ENCODE results near the gene PRKCA.

The PRKCA gene

DNA sequence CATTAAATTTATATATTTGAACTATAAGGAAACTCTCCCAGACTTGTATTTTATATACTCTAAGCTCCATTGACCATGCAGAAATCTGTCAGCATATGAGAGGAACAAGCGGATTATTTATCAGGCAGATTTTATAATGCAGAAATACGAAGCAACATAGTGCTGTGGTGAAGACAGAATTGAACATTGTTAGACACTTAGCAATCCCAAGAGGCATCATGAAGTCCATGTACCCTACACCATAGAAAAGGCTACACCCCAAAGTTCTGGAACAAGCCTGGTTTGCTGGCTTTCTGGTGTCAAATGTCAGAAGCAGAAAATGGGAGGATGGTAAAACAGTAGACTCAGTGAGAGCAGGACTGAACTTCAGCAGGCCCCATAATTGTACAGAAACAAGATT lies 241.1 kb downstream of the PRKCA start:
- H3K36me3 Mint-ChIP-seq (ENCODE audit: low read depth): peaks cover 52% of the 10 kb centered on the region
- peak overlapping the region; percentile 15 for H3K27ac Mint-ChIP-seq
- ATAC-seq: no peak
- no peaks in the 10 kb centered on the region for H3K27me3 Mint-ChIP-seq
- no peak overlapping the region for H3K4me3 Mint-ChIP-seq
- peaks cover 80% of the 10 kb centered on the region for H3K4me1 Mint-ChIP-seq
- peaks cover 16% of the 10 kb centered on the region for H3K9me3 Mint-ChIP-seq
- no peak for DNase-seq

DNA sequence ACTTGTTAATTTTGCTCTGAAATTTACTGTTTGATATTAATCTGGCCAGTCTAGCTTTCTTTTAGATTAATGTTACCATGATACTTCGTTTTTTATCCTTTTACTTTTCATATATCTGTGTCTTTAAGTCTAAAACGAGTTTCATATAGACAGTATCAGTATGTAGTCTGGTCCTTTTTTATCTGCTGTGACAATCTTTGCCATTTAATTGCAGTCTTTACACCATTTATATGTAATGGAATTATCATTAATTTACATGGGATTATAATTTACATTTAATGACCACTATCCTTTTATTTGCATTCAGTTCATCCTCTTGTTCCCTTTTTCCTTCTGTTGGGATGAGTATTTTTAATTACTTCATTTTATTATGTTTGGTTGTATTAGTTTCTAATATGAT lies 243.5 kb downstream of the PRKCA start:
- ATAC-seq: no peak
- Mint-ChIP-seq H3K27ac (no peak overlapping the region), H3K36me3 (ENCODE audit: low read depth) (peaks cover 46% of the 10 kb centered on the region), H3K9me3 (peaks cover 16% of the 10 kb centered on the region), H3K4me3 (no peak overlapping the region), H3K4me1 (peaks cover 83% of the 10 kb centered on the region), H3K27me3 (no peaks in the 10 kb centered on the region)
- no peak for DNase-seq

DNA sequence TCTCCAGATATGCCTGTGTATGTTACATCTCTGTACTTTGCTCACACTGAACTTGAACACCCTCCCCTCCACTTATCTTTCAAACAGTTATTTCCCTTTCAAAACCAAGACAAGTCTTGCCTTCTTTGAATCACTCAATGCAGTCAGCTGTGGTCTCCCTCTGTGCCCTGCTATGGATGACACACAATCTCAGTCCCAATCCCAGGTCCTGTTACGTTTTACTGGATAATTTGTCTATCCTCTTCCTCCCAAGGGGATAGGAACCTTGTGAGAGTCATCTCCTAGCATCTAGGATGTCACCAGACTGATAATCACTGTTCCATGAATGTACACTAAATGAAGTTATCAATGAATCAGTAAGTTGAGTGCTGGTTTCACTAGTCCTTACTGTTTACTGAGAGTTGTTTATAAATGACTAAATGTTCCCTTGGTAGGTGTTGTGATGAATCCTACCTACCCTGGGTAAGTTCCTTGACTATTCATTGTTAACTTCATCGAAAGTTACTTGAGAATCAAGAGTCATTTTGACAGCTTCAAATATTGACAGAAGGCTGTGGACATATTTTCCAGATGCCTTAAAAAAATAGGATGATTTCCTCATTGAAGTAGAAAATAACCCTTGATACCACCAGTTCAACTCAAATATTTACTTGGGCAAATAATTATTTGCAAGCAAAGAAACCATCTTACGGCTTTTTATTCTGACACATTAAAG lies 244.9 kb downstream of the PRKCA start:
- H3K4me1 Mint-ChIP-seq: peaks cover 73% of the 10 kb centered on the region
- peak overlapping the region; percentile 21 for H3K4me3 Mint-ChIP-seq
- ATAC-seq (peak; percentile 73), DNase-seq (no peak)
- peak overlapping the region; percentile 71 for H3K27ac Mint-ChIP-seq
- H3K27me3 Mint-ChIP-seq: no peaks in the 10 kb centered on the region
- peaks cover 44% of the 10 kb centered on the region for H3K36me3 Mint-ChIP-seq (ENCODE audit: low read depth)
- peaks cover 16% of the 10 kb centered on the region for H3K9me3 Mint-ChIP-seq

DNA sequence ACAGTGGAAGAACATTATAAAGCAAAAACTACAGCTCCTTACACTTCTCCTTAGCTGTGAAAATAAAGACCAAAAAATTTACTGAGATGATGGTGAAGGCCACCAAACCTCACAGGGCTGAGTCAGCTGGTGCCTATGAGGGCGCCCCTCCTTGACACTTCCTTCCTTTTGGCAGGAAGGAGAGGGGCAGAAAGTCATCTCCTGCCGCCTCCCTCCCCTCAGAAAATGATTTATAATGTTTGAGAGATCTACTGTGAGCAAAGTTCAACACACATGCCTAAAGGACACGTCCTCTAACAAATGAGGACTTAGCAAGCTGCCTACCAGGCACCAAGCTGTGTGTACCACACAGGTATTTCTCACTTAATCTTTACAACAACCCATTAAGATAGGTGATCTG lies 245.7 kb downstream of the PRKCA start:
- peak overlapping the region; percentile 71 for H3K27ac Mint-ChIP-seq
- peaks cover 16% of the 10 kb centered on the region for H3K9me3 Mint-ChIP-seq
- peak; percentile 77 for ATAC-seq
- H3K4me1 Mint-ChIP-seq: peaks cover 65% of the 10 kb centered on the region
- H3K27me3 Mint-ChIP-seq: no peaks in the 10 kb centered on the region
- DNase-seq: peak; percentile 40
- H3K36me3 Mint-ChIP-seq (ENCODE audit: low read depth): peaks cover 42% of the 10 kb centered on the region
- peak overlapping the region; percentile 41 for H3K4me3 Mint-ChIP-seq

DNA sequence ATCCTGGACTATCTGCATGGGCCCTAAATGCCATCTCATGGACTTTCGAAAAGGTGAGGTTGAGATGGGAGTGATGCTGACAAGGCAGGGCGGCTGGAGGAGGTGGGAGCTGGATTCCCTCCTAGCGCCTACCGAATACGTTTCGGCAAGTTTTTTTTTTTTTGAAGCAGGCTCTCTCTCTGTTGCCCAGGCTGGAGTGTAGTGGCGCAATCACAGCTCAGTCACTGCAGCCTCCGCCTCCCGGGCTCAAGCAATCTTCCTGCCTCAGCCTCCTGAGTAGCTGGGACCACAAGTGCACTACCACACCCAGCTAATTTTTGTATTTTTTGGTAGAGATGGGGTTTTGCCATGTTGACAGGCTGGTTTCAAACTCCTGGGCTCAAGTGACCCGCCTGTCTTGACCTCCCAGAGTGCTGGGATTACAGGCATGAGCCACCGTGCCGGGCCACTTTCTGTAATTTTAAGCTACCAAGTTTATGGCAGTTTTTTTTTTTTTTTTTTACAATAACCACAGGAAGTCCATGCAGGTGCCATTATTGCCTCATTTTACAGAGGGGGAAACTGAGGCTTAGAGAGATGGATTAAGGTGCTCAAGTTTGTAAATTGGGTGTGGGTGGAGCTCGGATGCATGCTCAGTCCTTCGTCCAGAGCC lies 246.4 kb downstream of the PRKCA start:
- no peaks in the 10 kb centered on the region for H3K27me3 Mint-ChIP-seq
- ATAC-seq: no peak
- H3K27ac Mint-ChIP-seq: peak overlapping the region; percentile 71
- H3K9me3 Mint-ChIP-seq: peaks cover 16% of the 10 kb centered on the region
- H3K4me3 Mint-ChIP-seq: no peak overlapping the region
- peaks cover 59% of the 10 kb centered on the region for H3K4me1 Mint-ChIP-seq
- peaks cover 43% of the 10 kb centered on the region for H3K36me3 Mint-ChIP-seq (ENCODE audit: low read depth)
- no peak for DNase-seq

DNA sequence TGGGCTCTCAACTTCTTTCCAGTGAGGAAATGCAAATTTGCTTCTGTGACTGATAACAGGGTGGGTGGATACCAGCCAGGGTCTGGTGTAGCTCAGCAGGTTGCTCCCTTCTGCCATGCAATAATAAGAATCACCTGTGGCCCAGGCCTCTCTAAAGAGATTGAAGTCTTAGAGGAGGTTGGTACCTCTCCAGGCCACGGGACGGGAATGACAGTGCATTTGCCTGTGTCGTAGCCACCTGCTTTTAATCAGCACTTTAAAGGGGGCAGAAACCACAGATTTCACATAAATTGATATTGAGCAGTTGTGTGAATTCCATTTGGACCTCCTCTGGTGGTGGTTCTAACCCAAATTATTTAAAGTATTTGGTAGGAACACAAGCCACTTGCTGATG lies 246.9 kb downstream of the PRKCA start:
- ATAC-seq: no peak
- Mint-ChIP-seq H3K4me1 (peaks cover 56% of the 10 kb centered on the region), H3K36me3 (ENCODE audit: low read depth) (peaks cover 40% of the 10 kb centered on the region), H3K4me3 (no peak overlapping the region), H3K27ac (no peak overlapping the region), H3K9me3 (peaks cover 16% of the 10 kb centered on the region), H3K27me3 (no peaks in the 10 kb centered on the region)
- no peak for DNase-seq

DNA sequence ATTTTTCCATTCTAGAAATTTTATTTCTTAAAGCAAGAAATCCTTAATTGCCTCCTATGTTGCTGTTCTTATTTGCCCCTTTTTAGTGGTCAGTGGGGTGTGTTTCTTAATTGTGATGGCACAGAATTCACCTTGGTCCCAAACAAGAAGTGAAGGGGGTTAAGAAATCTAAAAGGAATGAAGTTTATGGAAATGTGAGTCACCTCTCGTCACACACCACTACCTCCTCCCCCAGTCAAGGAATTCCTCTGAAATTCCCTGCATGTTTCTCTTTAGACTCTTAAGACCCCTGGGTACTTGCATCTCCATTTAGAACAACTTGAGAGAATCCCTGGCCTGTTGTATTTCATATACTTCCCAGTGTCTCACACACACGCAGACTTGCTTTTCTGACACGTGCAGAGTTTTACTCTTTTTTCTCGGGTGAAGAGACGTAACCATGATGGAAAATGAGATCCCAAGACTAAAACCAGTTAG lies 247.4 kb downstream of the PRKCA start:
- DNase-seq: no peak
- ATAC-seq: no peak
- H3K4me3 Mint-ChIP-seq: no peak overlapping the region
- peaks cover 16% of the 10 kb centered on the region for H3K9me3 Mint-ChIP-seq
- H3K27me3 Mint-ChIP-seq: no peaks in the 10 kb centered on the region
- peaks cover 56% of the 10 kb centered on the region for H3K4me1 Mint-ChIP-seq
- no peak overlapping the region for H3K27ac Mint-ChIP-seq
- peaks cover 40% of the 10 kb centered on the region for H3K36me3 Mint-ChIP-seq (ENCODE audit: low read depth)

DNA sequence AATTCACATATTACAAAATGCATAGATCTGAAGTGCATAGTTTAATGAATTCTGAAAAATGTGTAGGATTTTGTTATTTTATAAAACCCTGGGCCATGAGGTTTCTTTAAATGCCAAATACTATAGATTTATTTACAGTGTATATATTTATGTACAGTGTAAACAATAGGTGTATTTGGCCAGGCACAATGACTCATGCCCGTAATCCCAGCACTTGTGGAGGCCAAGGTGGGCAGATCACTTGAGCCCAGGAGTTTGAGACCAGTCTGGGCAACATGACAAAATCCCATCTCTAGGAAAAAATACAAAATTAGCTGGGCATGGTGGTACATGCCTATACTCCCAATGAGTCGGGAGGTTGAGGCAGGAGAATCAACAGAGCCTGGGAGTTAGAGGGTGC lies 249.4 kb downstream of the PRKCA start:
- peaks cover 34% of the 10 kb centered on the region for H3K36me3 Mint-ChIP-seq (ENCODE audit: low read depth)
- no peak overlapping the region for H3K27ac Mint-ChIP-seq
- peaks cover 50% of the 10 kb centered on the region for H3K4me1 Mint-ChIP-seq
- H3K9me3 Mint-ChIP-seq: peaks cover 2% of the 10 kb centered on the region
- DNase-seq (no peak), ATAC-seq (no peak)
- no peak overlapping the region for H3K4me3 Mint-ChIP-seq
- no peaks in the 10 kb centered on the region for H3K27me3 Mint-ChIP-seq

DNA sequence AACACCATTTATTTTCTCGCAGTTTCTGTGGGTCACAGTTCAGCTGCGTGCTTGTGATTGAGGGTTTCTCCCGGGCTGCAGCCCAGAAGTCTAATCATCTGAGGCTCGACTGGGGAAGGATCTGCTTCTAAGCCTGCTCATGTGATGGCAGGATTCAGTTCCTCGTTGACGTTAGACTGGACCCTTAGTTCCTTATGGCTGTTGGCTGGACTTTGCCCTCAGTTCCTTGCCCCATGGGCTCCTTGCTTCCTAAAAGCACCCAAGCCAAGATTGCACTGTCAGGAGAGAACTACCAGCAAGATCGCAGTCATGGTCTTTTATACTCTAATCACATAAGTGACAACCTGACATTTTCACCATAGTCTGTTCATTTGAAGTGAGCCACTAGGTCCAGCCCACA lies 250.0 kb downstream of the PRKCA start:
- Mint-ChIP-seq H3K36me3 (ENCODE audit: low read depth) (peaks cover 30% of the 10 kb centered on the region), H3K27ac (no peak overlapping the region), H3K4me1 (peaks cover 47% of the 10 kb centered on the region)

DNA sequence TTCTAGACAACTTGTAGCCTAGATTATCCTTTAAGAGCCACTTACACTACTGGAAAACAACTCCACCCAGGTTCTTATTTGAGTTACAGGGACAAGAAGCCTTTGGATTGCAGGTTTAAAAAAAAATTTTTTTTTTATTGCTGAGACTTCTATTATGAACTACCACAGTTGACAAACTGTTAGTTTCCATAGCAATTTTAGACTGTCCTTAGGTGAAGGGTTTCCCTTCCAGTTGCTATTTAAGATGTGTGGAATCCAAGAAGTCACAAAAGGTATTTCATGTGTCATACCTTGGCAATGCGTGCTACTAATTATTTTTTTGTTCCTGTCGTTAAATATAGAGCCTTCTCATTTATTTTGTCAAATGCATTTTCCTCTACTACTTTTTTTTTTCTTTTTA lies 253.2 kb downstream of the PRKCA start:
- no peaks in the 10 kb centered on the region for H3K9me3 Mint-ChIP-seq
- H3K4me3 Mint-ChIP-seq: no peak overlapping the region
- H3K27me3 Mint-ChIP-seq: no peaks in the 10 kb centered on the region
- no peak overlapping the region for H3K27ac Mint-ChIP-seq
- H3K4me1 Mint-ChIP-seq: peaks cover 17% of the 10 kb centered on the region
- no peak for ATAC-seq
- no peak for DNase-seq
- H3K36me3 Mint-ChIP-seq (ENCODE audit: low read depth): peaks cover 34% of the 10 kb centered on the region

More for the DNA sequence above, 250.0 kb downstream of the PRKCA start:
- no peak for DNase-seq
- Mint-ChIP-seq H3K9me3 (no peaks in the 10 kb centered on the region), H3K27me3 (no peaks in the 10 kb centered on the region), H3K4me3 (no peak overlapping the region)
- ATAC-seq: no peak

DNA sequence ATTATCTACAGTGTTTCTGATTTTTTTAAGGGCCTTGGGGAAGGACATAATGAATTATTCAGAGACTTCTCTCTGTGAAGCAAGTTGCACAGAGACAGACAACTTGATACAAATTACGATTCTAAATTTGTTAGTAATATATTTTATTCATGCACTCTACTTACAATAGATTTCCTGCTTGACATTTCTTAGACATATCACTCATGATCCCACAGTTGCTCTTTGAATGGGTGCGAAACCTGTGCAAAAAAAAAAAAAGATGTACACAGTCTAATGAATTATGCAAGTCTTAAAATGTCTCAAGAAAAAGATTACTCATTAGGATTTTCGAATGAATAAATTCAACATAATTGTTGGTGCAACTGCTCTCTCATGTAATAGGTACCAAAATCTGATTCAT lies 254.8 kb downstream of the PRKCA start:
- Mint-ChIP-seq H3K4me3 (no peak overlapping the region), H3K4me1 (peaks cover 11% of the 10 kb centered on the region), H3K27ac (no peak overlapping the region), H3K27me3 (no peaks in the 10 kb centered on the region), H3K36me3 (ENCODE audit: low read depth) (peaks cover 39% of the 10 kb centered on the region), H3K9me3 (no peaks in the 10 kb centered on the region)
- DNase-seq: no peak
- no peak for ATAC-seq

DNA sequence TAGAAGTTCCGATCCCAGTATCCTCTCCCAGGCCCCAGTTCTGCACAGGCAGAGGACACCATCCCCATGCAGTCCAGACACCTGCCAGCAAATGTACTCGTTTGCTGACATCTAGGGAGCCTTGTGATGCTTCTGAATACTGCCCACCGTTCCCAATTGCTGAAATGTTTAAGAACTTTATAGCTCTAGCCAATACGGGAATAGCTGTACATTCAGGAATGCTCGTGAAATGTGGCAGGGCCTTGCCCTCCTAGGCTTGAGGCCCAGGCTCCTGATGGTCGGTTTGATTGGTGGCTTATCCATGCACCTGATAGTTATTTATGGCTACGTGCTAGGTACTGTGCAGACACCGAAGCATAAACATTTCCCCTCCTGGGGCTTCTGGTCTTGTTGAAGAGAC lies 255.5 kb downstream of the PRKCA start:
- no peaks in the 10 kb centered on the region for H3K9me3 Mint-ChIP-seq
- H3K27me3 Mint-ChIP-seq: no peaks in the 10 kb centered on the region
- peaks cover 11% of the 10 kb centered on the region for H3K4me1 Mint-ChIP-seq
- ATAC-seq (no peak), DNase-seq (no peak)
- H3K27ac Mint-ChIP-seq: no peak overlapping the region
- H3K4me3 Mint-ChIP-seq: no peak overlapping the region
- peaks cover 36% of the 10 kb centered on the region for H3K36me3 Mint-ChIP-seq (ENCODE audit: low read depth)

DNA sequence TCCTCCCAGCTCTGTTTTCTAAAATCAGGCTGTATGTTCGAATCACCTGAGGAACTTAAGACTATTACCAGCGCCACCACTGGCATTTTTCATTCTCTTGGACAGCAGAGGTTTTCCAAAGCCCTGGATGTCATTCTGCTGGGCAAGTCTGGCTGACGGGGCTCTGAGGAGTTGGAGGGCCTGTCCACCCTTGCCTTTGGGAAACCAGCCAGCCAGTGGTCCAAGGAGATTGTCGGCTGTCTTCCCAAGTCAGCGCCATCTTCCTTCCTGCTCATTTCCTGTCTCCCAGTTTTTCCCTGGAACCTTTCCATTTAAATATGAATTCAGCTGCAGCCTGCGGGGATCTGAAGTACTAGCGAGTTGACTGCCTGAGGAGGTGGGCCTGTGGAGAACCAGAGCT lies 258.3 kb downstream of the PRKCA start:
- ATAC-seq (no peak), DNase-seq (no peak)
- Mint-ChIP-seq H3K4me3 (no peak overlapping the region), H3K36me3 (ENCODE audit: low read depth) (peaks cover 21% of the 10 kb centered on the region), H3K9me3 (no peaks in the 10 kb centered on the region), H3K4me1 (peaks cover 22% of the 10 kb centered on the region), H3K27me3 (no peaks in the 10 kb centered on the region), H3K27ac (no peak overlapping the region)

DNA sequence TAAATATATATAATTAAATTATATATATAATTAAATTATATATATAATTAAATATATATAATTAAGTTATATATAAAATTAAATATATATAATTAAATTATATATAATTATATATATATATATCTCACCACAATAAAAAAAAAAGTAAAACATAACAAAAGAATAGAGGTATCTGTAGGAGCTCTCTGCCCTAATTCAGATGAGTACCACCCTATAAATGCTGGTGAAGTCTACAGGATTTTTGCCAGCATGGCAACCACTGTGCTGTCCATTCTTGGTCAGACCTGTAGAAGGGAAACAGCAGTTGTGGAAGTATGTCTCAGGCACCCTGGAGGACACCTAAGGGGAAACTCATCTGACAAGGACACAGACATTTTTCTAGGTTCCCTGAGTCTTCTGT lies 259.7 kb downstream of the PRKCA start:
- Mint-ChIP-seq H3K4me1 (peaks cover 21% of the 10 kb centered on the region), H3K4me3 (no peak overlapping the region), H3K36me3 (ENCODE audit: low read depth) (peaks cover 19% of the 10 kb centered on the region)

DNA sequence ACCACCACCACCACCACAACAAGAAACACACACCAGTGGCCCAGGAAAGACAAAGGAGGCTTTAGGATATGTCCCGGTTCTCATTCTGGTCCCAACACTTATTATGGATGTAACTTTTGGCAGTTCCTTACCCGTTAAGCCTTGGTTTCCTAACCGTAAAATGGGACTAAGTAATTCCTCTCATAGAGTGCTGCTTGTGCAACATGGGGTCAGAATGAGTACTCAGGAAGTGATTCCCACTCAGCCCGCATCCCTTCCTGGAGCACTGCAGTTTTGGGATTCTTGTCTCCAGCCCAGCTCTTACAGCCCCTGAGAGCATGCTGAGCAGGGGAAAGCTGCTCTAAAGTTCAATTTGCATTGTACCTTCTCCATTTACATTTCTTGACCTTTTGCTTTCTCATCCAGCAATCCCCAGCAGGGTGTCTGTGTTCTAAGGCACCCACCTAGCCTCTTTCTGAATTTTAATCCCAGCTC lies 262.6 kb downstream of the PRKCA start:
- H3K27ac Mint-ChIP-seq: peak overlapping the region; percentile 77

More for the DNA sequence above, 259.7 kb downstream of the PRKCA start:
- no peak overlapping the region for H3K27ac Mint-ChIP-seq
- no peak for DNase-seq
- H3K9me3 Mint-ChIP-seq: no peaks in the 10 kb centered on the region
- ATAC-seq: no peak
- no peaks in the 10 kb centered on the region for H3K27me3 Mint-ChIP-seq

More for the DNA sequence above, 262.6 kb downstream of the PRKCA start:
- Mint-ChIP-seq H3K36me3 (ENCODE audit: low read depth) (peaks cover 31% of the 10 kb centered on the region), H3K9me3 (no peaks in the 10 kb centered on the region), H3K4me3 (no peak overlapping the region), H3K27me3 (no peaks in the 10 kb centered on the region), H3K4me1 (peaks cover 44% of the 10 kb centered on the region)
- no peak for DNase-seq
- ATAC-seq: peak; percentile 59
